22Rv1 (cell line): ENCODE results near the gene RNF38.
"Not testable (repeated sequence)": the region's sequence is repeated elsewhere in the genome, so short reads cannot be mapped to it uniquely, and the experiment has no call there.

Source experiments
- H3K27ac ChIP-seq: fragments of 450-650 bp; 2 replicates; pipeline ENCODE4 v1.5.1; 2017
- ZFX ChIP-seq: fragments of 450-650 bp; IDR thresholded peaks from 2 replicates; pipeline ENCODE4 v1.6.1; 2017; ENCODE audit warnings: antibody characterized with exemption, borderline replicate concordance
- TF ChIP-seq, protein P1 (sequence below): fragments of 450-650 bp; IDR thresholded peaks from 2 replicates; pipeline ENCODE4 v1.5.1; 2017; ENCODE audit warnings: mild to moderate bottlenecking

The RNF38 gene

DNA sequence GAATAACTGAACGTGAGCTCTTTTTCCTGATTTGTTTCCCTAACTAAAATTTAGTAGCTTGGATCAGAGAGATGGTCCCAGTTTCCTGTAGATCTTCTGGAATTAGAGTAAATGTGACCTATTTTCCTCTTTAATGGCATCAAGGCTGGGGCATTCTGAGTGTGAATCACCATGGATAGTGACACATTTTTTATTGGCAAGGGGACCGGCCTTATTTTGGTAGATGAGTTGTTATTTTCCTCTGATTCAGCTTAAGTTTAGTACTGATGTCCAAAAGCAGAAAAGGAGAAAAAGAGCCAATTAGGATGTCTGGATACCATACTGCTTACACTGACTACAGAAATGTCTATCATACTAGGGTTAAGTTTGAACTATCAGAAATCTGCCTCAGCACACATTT, 68.1 kb downstream of the RNF38 start:
- TF ChIP-seq, protein P1, sequence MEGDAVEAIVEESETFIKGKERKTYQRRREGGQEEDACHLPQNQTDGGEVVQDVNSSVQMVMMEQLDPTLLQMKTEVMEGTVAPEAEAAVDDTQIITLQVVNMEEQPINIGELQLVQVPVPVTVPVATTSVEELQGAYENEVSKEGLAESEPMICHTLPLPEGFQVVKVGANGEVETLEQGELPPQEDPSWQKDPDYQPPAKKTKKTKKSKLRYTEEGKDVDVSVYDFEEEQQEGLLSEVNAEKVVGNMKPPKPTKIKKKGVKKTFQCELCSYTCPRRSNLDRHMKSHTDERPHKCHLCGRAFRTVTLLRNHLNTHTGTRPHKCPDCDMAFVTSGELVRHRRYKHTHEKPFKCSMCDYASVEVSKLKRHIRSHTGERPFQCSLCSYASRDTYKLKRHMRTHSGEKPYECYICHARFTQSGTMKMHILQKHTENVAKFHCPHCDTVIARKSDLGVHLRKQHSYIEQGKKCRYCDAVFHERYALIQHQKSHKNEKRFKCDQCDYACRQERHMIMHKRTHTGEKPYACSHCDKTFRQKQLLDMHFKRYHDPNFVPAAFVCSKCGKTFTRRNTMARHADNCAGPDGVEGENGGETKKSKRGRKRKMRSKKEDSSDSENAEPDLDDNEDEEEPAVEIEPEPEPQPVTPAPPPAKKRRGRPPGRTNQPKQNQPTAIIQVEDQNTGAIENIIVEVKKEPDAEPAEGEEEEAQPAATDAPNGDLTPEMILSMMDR: no peak
- no peak for TF ChIP-seq ZFX
- H3K27ac ChIP-seq: no peak overlapping the region

DNA sequence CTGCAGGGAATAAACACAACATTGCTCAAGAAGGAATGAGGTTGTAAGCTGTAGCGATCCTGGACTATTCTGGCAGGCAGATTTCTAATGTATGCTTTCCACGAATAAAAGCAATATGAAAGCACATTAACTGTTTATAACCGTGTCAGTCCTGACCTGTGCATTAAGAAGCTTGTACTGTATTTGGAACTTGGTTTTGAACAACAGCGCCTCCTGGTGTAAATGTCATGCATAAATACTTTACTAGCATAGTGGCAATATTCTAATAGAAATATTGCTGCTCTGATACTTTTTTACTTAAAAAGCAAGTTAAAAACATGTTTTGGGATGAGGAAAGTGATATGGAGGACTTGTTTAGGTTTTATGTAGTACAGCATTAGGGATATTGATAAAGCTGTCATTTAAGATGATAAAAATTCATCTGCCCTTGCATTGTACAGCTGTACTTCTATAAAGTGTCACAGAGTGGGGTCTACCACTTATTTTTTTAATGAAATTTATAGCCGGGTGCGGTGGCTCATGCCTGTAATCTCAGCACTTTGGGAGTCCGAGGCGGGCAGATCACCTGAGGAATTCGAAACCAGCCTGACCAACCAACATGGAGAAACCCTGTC, 71.2 kb downstream of the RNF38 start:
- H3K27ac ChIP-seq: no peak overlapping the region
- TF ChIP-seq, protein P1: peak; percentile 90
- no peak for TF ChIP-seq ZFX

DNA sequence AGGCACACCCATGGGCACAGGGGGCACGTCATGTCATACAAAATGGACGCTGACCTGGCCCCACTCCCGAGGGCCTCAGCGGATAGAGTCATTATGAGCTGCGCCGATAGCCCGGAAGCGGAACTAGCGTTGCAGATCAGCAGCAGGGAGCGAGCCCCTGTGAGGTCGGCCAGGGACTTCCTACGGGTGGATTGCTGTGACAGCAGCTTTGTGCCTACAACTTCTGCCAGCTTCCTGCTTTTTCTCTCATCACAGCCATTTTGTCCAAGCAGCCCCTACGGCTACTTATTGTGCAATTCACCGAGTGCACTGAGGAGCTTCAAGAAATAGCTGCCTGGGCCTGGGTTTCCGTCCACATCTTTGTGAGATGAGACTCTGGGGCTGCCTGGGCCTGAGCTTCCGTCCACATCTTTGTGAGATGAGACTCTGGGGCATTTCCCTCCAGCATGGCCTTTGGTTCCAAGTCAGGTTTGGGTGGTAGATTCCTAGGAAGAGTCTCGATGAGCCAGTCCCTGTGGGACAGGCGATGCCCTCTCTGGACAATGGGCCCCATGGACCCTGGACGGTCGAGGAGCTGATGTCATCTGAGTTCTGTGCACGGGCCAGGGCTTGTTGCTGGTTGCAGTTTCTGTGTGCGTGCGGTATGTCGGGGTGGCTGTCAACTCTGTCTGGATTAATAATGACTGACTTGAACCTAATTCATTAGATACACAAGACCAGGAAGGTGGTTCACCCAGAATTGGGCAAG, 74.8 kb downstream of the RNF38 start:
- TF ChIP-seq, protein P1: no peak
- TF ChIP-seq ZFX: no peak
- H3K27ac ChIP-seq: no peak overlapping the region

DNA sequence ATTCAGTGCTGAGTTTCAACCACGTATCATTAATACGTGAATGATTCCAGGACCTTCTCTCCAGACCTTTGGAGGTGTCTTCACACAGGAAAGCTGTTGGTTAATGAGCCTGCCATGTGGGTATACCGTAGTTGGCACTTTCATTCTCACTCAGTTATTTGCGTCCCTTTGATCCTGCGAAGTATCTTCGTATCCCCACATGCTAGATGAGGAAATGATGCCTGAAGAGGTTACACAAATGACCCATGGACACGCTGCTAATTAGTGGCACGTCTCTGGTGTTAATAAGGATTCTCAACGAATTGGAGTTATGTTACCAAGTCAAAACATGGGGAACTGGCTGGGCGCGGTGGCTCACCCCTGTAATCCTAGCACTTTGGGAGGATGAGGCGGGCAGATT, 76.1 kb downstream of the RNF38 start:
- no peak for TF ChIP-seq ZFX
- TF ChIP-seq, protein P1: no peak
- no peak overlapping the region for H3K27ac ChIP-seq

DNA sequence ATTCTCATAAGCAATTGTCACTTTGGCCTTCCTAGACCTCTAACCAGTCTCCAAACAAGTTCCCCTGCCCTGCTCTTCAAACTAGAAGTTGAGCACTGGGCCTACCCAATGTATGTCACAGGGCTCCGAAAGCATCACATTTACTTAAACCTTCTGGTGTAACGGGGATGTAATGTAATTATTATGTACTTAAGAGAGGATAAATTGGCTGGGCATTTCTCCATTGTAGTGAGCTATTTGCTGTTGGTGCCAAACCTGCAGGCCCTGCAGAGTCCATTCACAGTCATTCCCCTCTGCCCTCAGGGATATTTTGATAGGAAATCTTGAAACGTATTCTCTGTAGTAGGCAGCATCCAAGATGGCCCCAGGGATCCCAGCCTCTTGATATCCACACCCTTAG, 77.6 kb downstream of the RNF38 start:
- H3K27ac ChIP-seq: no peak overlapping the region
- TF ChIP-seq, protein P1: no peak
- no peak for TF ChIP-seq ZFX

DNA sequence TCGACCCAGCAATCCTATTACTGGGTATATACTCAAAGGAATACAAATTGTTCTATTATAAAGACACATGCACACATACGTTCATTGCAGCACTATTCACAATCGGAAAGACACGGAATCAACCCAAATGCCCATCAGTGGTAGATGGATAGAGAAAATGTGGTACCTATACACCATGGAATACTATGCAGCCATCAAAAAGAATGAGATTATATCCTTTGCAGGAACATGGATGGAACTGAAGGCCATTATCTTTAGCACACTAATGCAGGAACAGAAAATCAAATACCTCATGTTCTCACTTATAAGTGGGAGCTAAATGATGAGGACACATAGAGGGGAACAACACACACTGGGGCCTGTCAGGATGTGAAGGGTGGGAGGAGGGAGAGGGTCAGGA, 78.2 kb downstream of the RNF38 start:
- H3K27ac ChIP-seq: not testable (repeated sequence)

DNA sequence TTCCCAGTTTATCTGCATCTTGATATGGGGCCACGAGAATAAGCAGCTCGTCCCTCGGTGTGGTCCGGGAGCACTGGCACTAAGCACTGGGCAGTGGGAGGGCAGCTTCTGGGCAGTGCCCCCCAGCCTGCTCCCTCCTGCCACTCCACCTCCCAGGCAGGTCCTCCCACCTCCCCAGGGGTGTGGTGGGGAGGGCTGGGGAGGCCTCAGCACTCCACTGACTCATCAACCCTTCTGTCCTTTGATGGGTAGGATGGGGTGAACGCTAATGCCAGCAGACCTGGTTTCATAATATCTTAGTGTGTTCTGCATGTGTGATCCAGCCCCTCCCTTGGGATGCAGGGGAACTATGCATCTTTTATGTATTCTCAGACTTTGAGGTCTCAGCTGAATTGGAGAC, 79.6 kb downstream of the RNF38 start:
- TF ChIP-seq ZFX: no peak
- TF ChIP-seq, protein P1: no peak
- H3K27ac ChIP-seq: no peak overlapping the region
